HG03135 (cell line): ENCODE data around the gene MEF2D.

Experiments used
- ATAC-seq: cut with Tn5 transposase; IDR thresholded peaks from one replicate; pipeline ENCODE4 v1.9.1; 2021; ENCODE audit warnings: mild to moderate bottlenecking, moderate library complexity; ENCODE audit not compliant: unreplicated experiment

The MEF2D gene

DNA sequence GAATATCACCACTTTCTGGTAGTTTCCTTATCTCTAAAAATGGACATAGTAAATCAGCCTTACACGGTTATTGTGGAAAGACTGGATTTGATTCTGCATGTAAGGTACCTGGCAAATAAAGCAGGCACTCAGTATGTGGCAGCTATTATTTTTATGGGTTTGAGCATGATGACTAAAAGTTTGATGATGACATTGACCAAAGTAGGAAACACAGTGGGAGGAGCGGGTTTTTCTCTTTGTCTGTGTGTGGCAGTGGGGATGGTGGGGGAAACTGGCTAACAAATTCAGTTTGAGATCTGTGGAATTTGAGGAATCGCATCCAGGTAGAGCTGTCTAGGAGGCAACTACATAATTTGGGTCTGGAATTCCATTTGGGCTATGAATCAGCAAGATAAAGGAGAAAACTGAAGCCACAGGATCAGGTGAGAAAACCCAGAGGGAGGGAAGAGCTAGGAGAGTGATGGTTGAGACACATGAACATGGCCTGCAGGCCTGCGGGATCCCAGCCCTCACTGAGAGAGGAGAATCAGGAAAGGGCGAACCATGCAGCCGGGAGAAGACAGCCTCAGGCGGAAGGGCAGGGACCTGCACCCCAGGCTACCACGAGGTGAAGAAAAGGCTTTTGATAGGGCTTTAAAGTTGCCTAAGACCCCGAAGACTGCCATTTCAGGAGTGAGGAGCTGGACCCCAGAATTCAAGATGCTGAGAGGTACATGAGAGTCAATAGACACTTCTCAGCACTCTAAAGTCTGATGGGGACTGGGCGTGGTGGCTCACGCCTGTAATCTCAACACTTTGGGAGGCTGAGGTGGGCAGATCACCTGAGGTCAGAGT lies 52.2 kb downstream of the MEF2D start:
- no peak for ATAC-seq

DNA sequence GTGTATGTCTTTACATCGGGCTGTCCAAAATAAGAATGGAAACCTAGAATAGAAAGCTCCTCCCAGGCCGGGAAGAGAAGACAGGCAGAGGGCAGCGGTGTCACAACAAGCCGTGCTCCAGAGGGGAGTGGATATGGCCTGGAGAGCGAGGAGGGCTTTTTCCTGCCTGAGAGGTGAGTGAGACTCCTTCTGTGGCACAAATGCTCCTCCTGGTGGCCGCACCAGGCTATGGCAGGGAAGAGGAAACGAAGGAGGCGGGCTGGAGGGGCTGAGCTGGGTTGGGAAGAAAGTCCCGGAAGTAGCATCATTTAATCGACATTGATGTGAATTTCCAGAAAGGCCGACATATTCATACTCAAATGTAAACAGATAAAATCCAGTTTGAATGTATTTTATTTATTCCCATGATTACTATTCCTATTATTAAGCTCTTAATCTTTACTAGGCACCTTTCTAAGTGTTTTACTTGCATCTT lies 54.7 kb downstream of the MEF2D start:
- ATAC-seq = no peak

DNA sequence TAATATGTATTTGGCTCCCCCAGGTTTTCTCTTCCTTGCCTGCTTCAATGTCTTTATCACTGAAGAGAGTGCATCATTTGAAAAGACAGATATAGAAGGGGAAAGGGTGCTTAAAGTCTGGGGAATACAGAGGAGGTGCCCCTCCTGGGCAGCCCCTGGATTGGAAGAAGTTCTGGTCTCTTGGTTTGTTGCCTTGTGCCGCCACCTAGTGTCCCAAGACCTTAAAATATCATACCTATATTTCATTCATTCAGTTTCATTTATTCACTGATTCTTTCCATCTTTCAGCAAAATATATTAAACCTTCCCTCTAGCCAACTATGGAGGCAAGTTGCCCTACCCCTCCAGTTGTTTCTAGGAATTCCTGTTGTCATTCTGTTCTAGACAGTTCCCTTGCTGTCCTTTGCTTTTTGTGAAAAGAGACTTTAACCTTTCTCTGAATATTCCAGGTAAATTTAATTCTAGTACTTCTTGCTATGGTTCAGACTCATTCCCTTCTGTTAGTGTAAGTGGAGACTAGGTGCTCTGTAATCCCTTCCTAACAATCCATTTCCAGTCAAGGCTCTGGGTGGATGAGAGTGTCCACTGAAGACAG lies 56.1 kb downstream of the MEF2D start:
- no peak for ATAC-seq

DNA sequence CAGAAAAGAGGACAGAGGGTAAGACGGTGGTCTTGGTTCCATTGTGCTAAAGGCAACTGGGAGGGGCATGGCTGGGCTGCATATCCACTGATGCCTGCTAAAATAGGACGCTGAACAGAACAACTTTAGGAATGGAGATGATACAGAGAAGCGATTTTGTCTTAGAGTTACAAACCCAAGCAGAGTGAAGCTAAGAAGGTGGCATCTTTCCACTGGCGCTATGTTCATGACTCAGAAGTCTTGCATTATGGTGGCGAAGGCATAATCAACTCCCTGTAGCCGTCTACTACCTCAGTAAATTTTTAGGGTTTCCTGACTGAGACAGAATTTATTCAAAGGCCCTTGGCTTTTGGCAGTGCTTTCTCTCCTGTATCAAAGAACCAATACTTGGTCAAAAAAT lies 57.3 kb downstream of the MEF2D start:
- ATAC-seq = no peak

DNA sequence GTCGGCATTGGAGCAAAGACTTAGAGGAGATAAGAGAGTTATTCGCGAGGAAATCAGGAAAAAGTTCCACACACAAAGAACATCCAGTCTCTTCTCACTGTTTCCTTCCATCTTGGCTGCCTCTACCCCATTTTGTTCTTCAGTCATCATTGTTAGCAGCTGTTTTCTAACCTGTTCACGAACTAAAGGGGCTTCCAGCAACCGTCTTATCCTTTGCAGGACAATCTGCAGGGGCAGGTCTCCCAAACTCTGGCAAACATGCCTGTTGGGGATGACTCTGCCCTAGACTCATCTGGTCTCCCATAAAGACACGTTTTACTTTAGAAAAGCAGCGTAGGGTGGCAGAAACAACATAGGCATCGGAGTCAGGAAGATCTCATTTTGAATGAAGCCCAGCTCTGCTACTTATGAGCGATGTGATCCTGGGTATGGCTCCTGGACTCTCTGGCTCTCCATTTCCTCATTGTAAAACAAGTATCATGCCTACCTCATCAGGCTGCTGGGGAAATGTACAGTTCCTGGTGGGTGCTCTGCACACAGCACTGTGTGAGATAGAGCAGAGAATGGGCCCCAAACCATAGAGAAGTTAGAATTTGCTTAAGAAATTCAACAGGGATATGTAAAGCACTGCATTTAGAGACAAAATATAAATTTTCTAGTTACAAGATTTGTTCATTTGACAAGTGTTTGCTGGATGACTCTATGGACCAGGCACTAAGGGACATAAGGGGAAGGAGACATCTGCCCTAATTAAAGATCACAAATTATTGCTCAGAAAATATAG lies 59.7 kb downstream of the MEF2D start:
- no peak for ATAC-seq

DNA sequence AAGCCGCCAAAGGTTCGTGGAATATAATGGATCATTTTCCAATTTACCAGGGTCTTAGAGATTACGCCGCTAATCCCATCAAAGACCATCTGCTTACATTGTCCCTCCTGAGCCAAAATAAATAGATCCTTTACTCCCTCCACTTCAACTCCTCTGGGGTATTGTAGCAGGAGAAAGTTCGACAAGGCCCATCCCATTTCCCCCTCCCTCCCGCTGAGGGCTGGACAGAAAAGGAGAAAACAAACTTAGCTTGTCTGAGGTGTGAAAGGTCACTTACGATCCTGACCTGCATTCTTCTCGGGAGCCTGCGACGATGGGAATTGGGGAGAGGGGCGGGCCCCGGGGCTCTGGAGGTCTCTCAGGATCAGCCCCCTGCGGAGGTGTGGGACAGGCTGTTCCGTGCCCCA lies 60.8 kb downstream of the MEF2D start:
- ATAC-seq = no peak

DNA sequence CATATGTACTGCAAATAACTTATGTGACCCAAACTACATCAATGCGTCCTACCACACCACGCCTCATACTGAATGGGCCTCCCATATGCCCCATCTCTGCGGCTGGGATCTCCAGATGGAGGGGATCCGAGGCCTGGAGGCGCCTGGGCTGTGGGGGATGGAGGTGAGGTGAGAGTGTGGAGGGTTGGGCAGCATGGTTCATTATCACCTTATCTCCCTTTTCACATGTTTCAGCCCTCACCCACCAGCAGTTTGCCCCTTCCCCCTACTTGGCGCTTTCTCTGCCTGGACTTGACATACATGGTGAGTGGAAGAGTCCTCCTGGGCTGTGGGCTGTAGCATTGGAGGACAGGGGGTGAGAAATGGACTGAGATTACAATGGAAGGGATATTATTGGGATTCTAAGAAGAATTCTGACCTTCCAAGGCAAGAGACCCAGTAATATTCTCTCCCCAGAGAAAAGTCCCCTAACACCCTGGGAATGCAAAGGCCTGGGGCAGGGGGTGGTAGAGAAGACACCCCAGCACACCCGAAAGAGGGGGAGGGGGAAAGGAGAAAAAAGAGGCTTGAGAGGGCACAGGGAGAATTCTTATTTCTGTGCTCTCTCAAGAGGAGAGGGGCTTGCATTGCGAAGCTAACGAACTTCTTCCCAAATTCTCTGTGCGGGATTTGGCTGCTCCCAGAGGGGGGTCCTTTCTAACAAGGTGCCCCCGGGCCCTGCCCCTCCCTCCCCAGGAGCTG lies 61.4 kb downstream of the MEF2D start:
- ATAC-seq = no peak

DNA sequence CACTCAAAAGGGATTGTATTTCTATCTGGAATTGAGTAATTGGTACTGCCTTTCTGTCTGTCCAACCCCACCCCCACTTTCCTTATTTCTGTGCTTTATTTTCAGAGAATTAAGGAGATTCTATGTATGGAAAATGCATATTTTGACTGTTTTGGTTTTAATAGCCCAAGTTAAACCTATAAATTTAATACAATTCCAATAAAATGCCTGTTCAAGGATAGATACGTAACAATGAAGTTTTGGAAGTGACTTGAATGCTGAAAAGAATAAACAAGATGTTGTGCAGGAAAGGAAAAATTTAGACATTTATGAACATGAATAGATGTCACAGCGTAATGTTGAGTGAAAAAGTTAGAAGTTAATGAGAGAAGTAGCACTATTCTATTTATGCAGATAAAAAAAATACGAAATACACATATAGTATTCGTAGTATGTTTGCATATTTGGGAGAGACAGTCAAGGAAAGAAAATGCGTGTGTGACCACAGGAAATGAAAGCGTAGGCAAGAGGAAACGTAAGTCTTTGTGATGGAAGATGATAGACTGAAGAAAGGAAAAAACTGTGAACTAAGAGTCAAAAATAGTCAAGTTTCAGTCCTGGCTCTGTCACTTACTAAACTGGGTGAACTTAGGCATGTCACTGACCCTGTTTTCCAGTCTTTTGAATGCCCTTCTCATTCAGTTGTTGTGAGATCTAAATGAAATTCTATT lies 62.1 kb downstream of the MEF2D start:
- ATAC-seq = no peak

DNA sequence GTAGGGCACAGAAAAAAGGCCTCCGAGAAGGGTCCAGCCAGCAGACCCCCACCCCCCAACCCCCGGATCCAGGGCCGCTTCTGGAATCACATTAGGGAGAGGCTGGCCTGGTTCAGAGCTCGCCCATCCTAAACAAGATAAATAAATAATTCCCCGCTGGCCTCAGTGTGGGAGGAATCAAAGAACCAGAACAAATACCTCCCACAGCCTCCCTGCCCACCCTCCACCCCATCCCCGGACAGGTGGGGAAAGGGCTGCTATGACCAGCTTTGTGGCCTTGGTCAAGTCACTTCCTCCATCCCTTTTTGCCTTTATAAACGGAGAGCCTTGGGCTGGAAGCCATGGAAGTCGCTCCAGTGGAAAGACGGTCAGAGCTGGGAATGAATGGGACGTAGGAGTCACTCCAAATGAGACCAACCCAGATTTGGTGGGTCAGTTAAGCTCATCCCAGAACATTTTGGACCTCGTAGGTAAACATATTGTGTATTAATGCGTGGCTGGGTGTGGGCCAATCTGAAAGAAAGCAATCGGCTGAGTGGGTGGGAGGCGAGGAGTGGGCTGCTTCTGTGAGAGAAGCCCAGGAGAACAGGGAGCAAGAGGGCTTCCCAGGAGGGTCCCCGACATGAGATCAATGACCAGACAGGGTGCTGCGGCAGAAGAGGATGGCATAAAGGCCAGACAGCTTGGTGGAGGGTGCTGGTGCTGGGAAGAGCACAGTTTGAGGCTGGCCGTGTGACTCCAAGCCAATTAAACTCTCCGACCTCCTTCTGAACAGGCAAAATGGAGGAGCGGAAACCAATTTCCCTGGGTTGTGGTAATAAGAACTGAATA lies 63.3 kb downstream of the MEF2D start:
- ATAC-seq = no peak

DNA sequence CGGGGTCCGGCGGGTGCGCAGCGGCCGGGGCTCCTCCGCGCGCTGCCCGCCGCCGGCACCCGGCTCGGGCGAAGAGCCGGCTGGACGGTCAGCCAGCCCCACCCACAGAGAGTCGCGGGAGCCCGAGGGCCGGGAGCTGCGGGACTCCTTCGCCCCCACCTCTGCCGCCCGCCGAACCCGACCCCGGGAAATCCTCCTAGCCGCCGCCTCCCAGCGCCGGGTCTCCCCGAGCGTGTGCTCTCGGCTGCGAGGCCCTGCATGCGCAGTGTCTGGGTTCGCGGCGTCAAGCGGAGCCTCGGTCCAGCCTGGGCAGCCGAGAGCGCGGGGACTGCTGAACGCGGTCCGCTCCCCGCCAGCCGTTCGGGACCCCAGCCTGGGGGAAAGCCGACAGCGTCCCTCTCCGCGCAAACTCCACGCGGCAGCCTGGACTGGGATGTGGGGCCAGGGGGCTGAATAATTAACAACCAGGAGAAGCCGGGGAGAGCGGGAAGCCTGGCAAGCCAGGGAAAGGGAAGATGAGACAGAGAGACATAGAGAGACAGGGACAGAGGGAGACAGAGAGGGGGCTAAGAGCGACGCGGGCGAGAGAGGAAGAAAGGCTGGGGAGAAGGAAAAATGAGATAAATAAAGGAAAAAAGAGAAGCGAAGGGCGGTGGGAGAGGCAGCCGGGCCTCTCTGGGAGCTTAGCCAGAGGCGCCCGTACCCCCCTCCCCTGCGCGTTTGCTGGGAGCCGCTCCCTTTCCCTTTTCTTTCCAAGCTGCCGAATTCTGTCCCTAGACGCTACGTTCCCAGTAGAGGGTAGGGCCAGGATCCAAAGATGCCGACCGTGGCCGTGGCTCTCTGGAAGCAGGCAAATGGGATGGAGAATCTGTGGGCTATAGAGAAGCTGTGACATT lies 64.2 kb downstream of the MEF2D start:
- ATAC-seq = no peak

DNA sequence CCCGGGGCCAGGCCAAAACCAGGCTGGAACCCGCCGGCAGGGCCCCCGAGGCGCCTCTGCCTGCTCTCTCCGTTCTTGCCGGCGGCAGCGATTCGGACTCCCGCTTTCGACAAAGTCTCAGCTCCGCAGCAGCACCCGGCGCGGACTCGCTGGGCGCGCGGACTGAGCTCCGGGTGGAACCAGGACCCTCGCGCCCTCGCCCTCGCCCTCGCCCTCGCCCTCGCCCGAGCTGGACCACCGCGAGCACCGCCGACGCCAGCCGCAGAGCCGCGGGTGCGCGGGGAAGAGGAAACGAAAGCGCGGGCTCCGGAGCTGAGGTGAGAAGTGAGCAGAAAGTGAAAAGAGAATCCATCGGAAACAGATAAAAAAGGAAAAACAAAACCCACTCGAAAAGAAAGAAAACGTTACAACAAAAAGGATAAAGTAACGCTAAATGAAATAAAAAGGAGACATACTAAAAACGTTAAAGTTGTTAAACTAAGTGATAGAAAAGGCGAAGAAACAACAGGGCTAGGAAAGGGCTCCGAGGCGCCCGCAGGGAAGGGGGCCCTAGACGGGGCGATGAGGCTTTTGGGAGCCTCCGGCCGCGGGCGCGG lies 64.9 kb downstream of the MEF2D start:
- no peak for ATAC-seq

DNA sequence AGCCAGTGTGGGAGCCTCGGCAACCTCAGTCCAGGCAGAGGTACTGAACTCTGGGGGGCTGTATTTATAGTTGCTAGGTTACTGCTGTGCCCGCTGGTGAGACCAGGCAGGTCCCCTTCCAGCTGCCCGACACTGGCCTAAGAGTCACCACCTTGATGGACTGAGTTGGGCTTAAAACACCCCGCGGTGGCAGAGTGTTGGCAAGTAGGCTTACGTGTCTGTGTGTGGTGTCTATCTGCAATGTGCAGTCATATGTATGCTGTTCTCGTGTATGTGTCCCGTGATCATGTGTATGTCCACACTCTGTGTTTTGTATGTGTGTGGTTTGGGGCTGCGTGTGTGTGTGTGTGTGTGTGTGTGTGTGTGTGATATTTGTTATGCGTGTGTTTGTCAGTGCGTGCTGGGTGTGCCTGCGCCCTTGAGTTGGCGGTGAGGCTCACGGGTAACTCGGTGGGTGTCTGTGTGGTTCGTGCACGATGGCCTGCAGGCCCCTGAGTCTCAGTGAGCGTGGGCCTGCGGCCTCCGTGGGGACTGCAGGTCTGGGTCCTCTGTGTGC lies 65.5 kb downstream of the MEF2D start:
- no peak for ATAC-seq

DNA sequence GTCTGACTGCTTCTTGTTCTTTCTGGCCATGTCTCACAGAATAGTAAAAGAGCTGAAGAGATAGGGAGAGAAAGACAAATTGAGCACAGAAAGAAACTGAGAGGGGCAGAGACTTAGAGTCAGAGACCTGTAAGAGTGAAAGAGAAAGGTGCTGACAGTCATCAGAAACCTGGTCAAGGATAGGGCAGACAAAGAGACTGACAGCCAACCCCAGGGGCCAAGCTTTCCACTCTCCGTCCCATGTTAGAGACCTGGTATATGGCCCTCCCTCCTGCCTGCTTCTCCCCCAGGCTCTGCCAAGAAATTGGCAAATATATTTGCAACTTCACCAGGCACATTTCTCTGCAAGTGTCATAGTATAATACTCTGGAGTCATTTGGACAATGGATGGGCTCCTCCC lies 67.0 kb downstream of the MEF2D start:
- no peak for ATAC-seq

DNA sequence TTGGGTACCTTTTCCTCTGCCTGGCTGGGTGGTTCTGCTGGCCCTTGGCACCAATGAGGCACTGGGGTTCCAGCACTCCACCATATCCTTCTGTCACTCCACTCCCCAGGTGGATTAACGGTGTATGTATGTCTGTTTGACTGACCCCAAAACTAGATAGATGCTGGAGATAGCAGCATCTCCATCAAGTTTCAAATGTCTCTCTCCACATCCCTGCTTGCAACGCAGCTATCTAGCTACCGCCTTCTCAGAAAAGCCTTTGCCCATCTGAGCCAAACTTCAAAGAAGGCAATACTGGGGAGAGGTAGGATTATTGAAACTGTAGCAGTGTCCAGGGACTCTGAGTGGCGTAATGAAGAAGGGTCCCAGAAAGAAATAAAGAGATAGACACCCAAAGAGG lies 67.5 kb downstream of the MEF2D start:
- ATAC-seq = no peak

DNA sequence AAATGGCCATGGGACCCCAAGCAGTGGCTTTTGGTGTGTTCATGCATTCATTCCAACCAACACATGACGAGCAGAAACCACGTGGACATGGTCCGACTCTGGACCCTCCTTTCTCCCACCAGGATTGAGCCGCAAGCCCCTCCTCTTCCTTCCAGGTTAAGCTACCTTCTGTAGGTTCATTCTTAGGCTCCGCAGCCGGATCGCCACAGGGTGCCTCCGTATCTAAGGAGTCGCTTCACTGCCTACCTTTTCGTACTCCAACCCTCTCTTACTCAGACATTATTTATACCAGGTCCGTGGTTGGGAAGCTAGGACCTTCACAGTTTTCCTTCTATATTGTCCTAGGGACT lies 67.9 kb downstream of the MEF2D start:
- no peak for ATAC-seq

DNA sequence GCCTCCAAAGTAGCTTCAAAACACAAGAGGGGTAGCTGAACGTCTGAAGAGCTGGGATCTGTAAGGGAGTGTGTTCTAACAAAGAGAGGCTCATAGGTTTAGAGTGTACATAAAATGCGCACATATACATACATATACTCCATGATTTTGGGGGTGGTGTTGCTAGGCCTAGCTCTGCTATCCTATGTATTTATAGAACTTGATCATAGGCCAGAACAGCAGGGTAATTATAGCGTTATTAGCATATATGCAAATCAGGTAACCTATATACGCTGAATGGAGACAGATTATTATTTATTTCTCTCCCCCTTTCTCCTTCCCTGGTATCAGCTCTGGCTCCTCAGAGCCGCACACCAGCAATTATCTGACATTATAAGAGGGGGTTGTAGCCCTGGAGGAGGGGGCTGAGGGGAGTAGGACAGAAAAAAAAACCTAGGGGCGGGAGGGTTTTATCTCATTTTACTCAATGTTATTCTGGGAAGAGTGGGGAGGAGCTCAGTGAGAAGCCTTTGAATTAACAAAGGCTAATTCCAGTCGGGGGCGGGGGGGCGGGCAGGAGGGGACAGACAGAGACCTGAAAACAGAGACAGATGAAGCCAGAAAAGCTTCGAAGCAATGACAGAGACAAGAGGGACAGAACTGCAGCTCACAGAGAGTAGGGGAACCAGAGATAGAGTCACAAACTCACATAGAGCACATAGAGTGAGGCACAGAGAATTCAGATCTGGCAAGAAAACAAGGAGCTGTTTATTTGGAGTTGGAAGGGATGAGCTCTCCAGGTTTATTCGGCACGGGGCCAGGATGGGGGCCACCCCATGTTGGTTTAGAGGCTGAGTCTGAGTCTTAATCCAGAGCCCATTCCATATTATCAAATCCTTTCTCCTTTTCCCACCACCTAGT lies 68.6 kb downstream of the MEF2D start:
- no peak for ATAC-seq

DNA sequence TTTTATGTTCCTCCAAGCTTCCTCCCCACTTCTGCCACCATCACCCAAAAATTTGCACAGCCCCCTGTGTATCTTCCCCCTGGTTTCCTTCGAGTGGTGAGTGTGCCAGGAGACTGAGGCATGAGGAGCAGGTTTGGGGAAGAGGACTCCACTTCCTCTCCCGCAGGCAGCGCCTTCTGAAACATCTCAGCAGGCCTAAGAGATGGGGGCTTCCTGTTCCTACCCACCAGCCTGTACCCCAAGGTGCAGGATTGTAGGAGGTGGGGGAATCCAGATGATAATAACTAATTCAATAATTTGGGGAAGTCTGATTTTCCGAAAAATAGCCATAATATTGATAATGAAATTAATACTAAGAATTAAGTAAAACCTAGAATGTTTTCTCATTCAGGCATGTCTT lies 69.2 kb downstream of the MEF2D start:
- no peak for ATAC-seq
